Erythroblast (primary cell): ENCODE data around the gene ZDHHC9.

Experiments used
- GATA1 ChIP-seq: IDR thresholded peaks from 2 replicates; pipeline ENCODE4 v1.6.1; 2011; ENCODE audit warnings: low read depth, mild to moderate bottlenecking, control low read depth, low read length, moderate library complexity
- POLR2A ChIP-seq: IDR thresholded peaks from 2 replicates; pipeline ENCODE4 v1.6.1; 2011; ENCODE audit warnings: mild to moderate bottlenecking, low read length

- no peak for TF ChIP-seq POLR2A
- TF ChIP-seq GATA1 = no peak
Observed at GRCh38 chrX:129790808-129791207, 52.9 kb downstream of the ZDHHC9 start.
